ENCODE results near the gene GPATCH8.

The GPATCH8 gene

DNA sequence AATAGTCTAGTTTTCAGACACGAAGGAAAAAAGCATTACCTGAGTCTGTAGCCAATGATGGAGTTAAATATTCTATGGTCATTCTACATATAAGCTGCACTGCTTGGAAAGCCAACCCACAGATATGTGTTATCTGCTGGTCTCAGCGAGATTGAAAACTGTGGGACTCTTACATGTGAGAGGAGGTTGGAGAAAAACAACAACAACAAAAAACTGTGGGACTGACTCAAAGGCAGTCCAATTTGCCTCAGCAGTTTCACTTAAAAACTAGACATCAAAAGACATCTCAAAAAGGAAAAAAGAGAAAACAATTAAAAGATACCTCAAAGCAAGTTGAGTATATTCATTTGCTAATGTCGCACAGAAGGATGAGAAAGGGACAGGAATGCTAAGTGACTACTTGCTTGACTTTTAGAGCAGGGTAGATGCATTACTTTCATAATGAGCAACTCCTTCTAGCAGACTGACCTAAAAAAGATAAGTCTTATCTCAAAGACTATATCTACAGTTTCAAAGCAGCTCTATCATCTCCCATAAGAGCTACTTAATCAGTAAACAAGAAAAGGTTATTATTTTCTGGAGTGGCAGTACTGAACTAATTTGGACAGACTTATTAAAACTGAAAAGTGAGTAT lies 78.3 kb downstream of the GPATCH8 start:
- no peak for DNase-seq
- Histone ChIP-seq H3K36me3 (replicated peaks) (peaks cover 14% of the 10 kb centered on the region), H3K4me3 (ENCODE audit: low read depth, low read length) (no peak overlapping the region), H3K27me3 (replicated peaks) (no peaks in the 10 kb centered on the region), H3K27ac (no peak overlapping the region)
- TF ChIP-seq, protein P1, sequence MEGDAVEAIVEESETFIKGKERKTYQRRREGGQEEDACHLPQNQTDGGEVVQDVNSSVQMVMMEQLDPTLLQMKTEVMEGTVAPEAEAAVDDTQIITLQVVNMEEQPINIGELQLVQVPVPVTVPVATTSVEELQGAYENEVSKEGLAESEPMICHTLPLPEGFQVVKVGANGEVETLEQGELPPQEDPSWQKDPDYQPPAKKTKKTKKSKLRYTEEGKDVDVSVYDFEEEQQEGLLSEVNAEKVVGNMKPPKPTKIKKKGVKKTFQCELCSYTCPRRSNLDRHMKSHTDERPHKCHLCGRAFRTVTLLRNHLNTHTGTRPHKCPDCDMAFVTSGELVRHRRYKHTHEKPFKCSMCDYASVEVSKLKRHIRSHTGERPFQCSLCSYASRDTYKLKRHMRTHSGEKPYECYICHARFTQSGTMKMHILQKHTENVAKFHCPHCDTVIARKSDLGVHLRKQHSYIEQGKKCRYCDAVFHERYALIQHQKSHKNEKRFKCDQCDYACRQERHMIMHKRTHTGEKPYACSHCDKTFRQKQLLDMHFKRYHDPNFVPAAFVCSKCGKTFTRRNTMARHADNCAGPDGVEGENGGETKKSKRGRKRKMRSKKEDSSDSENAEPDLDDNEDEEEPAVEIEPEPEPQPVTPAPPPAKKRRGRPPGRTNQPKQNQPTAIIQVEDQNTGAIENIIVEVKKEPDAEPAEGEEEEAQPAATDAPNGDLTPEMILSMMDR (IDR thresholded peaks at IDR 0.05; ENCODE audit: low read depth, low read length, missing control alignments): no peak
- in situ Hi-C loops (cut with HindIII; ENCODE audit: low pct_ligation_motif_present, low sequenced_read_pairs): no loop called here

DNA sequence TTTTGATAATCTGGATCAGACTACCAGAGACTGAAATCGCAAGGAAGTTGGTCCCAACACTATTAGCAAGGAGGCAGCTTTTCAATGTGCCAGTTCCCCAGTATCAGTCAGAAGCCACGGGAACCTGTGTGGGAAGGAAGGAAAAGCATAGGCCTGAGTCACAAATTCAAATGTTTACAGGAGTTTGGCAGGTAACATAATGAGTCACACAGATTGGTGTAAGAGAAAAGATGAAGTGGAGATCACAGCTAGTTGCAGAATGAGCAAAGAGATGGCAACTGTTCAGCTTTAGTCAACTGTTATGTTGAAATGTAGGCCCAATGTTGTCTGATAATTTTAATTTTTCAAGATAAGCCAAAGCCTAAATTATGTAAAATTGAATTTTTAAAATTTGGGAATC lies 85.7 kb downstream of the GPATCH8 start:
- DNase-seq: peak; percentile 7
- H3K27ac ChIP-seq: no peak overlapping the region
- in situ Hi-C loops (cut with HindIII; ENCODE audit: low pct_ligation_motif_present, low sequenced_read_pairs): no loop called here
- no peaks in the 10 kb centered on the region for H3K27me3 ChIP-seq (replicated peaks)
- peaks cover 2% of the 10 kb centered on the region for H3K36me3 ChIP-seq (replicated peaks)
- H3K4me3 ChIP-seq (ENCODE audit: low read depth, low read length): no peak overlapping the region
- TF ChIP-seq, protein P1 (IDR thresholded peaks at IDR 0.05; ENCODE audit: low read depth, low read length, missing control alignments): no peak

DNA sequence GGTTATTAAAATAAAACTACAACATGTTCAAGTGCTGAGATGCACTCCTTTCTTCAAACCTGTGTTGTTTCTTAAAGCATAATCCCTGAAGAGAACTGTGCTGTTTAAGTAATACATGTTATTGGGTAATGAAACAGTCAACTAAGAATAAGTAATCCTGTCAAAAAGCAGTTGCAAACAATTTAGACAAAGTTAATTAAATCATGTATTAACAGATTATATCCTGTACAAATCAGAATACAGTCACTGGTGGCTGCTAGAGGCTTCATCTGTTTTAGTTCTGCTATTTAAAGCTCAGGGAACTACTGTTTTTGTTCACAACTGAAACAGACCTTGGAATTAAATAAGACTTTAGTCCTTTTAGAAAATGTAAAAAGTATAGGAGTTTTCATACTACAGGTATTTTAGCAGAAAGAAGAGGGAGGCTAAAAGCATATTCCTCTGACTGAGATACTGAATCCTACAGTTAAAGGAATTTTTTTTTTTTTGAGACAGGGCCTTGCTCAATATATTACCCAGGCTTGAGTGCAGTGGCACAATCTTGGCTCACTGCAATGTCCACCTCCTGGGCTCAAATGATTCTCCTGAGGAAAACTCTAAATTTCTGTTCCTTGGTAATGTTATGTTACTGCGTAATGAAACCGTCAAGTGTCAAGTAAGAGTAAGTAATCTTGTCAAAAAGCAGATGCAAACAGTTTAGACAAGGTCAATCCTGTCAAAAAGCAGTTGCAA lies 86.5 kb downstream of the GPATCH8 start:
- in situ Hi-C loops (cut with HindIII; ENCODE audit: low pct_ligation_motif_present, low sequenced_read_pairs): no loop called here
- DNase-seq: no peak
- H3K36me3 ChIP-seq (replicated peaks): no peaks in the 10 kb centered on the region
- TF ChIP-seq, protein P1 (IDR thresholded peaks at IDR 0.05; ENCODE audit: low read depth, low read length, missing control alignments): no peak
- H3K4me3 ChIP-seq (ENCODE audit: low read depth, low read length): no peak overlapping the region
- no peaks in the 10 kb centered on the region for H3K27me3 ChIP-seq (replicated peaks)
- no peak overlapping the region for H3K27ac ChIP-seq

DNA sequence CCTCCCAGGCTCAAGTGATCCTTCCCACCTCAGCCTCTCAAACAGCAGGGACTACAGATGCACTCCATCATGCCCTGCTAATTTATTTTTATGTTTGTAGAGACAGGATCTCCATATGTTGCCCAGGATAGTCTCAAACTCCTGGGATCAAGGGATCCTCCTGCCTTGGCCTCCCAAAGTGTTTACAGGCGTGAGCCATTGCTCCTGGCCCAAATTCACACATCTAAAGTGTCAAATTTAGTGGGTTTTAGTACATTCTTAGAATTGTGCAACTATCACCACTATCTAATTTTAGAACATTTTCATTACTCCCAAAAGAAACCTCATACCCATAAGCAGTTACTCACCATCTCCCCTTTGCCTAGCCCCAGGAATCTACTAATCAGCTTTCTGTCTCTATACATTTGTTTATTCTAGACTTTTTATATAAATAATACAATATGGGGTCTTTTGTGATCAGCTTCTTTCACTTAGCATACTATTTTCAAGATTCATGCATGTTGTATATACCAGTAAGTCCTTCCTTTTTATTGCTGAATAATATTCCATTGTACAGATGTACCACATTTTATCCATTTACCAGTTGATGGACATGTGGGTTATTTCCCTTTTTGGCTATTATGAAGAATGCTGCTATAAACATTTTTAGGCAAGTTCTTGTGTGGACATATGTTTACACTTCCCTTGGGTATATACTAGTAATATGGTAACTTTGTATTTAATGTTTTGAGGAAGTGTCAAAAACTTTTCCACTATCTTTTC lies 88.6 kb downstream of the GPATCH8 start:
- Histone ChIP-seq H3K27ac (no peak overlapping the region), H3K27me3 (replicated peaks) (no peaks in the 10 kb centered on the region), H3K4me3 (ENCODE audit: low read depth, low read length) (no peak overlapping the region), H3K36me3 (replicated peaks) (no peaks in the 10 kb centered on the region)
- in situ Hi-C loops (cut with HindIII; ENCODE audit: low pct_ligation_motif_present, low sequenced_read_pairs): no loop called here
- no peak for DNase-seq
- TF ChIP-seq, protein P1 (IDR thresholded peaks at IDR 0.05; ENCODE audit: low read depth, low read length, missing control alignments): no peak

DNA sequence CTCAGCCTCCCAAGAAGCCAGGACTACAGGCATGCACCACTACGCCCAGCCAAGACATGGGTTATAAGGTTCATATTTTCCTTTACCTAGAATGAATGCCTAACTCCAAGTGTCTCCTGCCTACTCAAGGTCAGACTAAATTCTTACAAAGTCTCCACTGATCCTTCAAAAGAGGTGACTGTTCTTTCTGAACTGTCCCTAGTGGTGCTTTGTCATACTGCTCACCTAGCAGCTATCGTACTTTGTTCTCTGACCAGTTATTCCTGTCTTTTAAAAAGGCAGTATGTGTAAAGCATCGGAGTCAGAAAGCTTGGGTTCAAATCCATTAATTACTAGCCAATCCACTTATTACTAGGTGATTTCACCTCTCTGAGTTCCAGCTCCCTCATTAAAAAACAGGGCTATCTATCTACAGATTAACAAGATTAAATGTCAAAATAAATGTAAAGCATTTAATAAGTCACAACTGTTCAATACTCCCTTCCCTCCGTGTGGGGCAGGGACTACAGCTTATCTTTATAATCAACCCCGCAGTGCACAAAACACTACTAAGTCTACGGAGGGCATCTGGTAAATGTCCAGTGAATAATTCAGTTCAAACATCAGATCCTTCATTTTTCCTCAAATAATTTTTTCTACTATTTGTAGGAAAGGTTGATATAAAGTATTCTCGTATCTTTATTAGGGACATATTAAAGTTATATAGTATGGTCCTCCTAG lies 93.7 kb downstream of the GPATCH8 start:
- Histone ChIP-seq H3K36me3 (replicated peaks) (peaks cover 3% of the 10 kb centered on the region), H3K27me3 (replicated peaks) (no peaks in the 10 kb centered on the region), H3K27ac (no peak overlapping the region), H3K4me3 (ENCODE audit: low read depth, low read length) (no peak overlapping the region)
- in situ Hi-C loops (cut with HindIII; ENCODE audit: low pct_ligation_motif_present, low sequenced_read_pairs): no loop called here
- DNase-seq: no peak
- TF ChIP-seq, protein P1 (IDR thresholded peaks at IDR 0.05; ENCODE audit: low read depth, low read length, missing control alignments): no peak
